NCI-H345 treated with DMSO at 0.1 percent for 48 hours (cell line): ENCODE results near the gene POLA1.
A peak's percentile ranks its signal among the peaks of the same experiment; 100 is the strongest.

Experiments used
- DNase-seq: peaks from one replicate; lab custom pipeline; 2025; ENCODE audit not compliant: unreplicated experiment; lab: John Stamatoyannopoulos, UW

The POLA1 gene

GRCh38 chrX:25020905-25021449 is 327.3 kb downstream of the POLA1 start:
- DNase-seq = peak; percentile 29

GRCh38 chrX:25022499-25023325 is 329.0 kb downstream of the POLA1 start:
- DNase-seq = no peak

GRCh38 chrX:25023908-25024307 is 330.2 kb downstream of the POLA1 start:
- DNase-seq = no peak

GRCh38 chrX:25025615-25026014 is 331.9 kb downstream of the POLA1 start:
- DNase-seq = no peak

- DNase-seq = no peak
These were observed 332.9 kb downstream of the POLA1 start for GRCh38 chrX:25026576-25026975.

GRCh38 chrX:25028726-25029125 is 335.0 kb downstream of the POLA1 start:
- no peak for DNase-seq

GRCh38 chrX:25029288-25029825 is 335.6 kb downstream of the POLA1 start:
- no peak for DNase-seq

- DNase-seq = no peak
These were observed 341.2 kb downstream of the POLA1 start for GRCh38 chrX:25034889-25035288.

GRCh38 chrX:25039036-25039435 is 345.3 kb downstream of the POLA1 start:
- no peak for DNase-seq

- DNase-seq = no peak
These were observed 349.5 kb downstream of the POLA1 start for GRCh38 chrX:25043192-25043591.
